DOHH2 (cell line): Measurements from ENCODE around the gene NTMT1.

Source experiments
- H3F3A ChIP-seq: fragments of 200-600 bp; sonication (generic), shearing (Covaris generic); 2 replicates; pipeline ENCODE4 v1.6.0; 2016; ENCODE audit warnings: antibody characterized with exemption, mild to moderate bottlenecking; ENCODE audit not compliant: control insufficient read depth, insufficient read depth
- H3K27ac ChIP-seq: fragments of 200-600 bp; sonication (generic); 2 replicates; pipeline ENCODE4 v1.5.1; 2014; ENCODE audit warnings: low read depth, mild to moderate bottlenecking, low read length, moderate library complexity
- H3K27me3 ChIP-seq: fragments of 200-600 bp; sonication (generic); 2 replicates; pipeline ENCODE4 v1.6.1; 2014; ENCODE audit warnings: mild to moderate bottlenecking, low read length, mixed read lengths; ENCODE audit not compliant: control insufficient read depth
- H3K36me3 ChIP-seq: fragments of 200-600 bp; sonication (generic); 2 replicates; pipeline ENCODE4 v1.6.1; 2014; ENCODE audit warnings: mild to moderate bottlenecking, low read length, moderate library complexity, mixed read lengths; ENCODE audit not compliant: control insufficient read depth
- H3K4me1 ChIP-seq: fragments of 200-600 bp; sonication (generic); 2 replicates; pipeline ENCODE4 v1.6.1; 2014; ENCODE audit warnings: mild to moderate bottlenecking, low read length, mixed read lengths; ENCODE audit not compliant: control insufficient read depth
- H3K4me2 ChIP-seq: fragments of 200-600 bp; sonication (generic); 2 replicates; pipeline ENCODE4 v1.6.0; 2014; ENCODE audit warnings: mild to moderate bottlenecking, low read length, moderate library complexity
- H3K4me3 ChIP-seq: fragments of 200-600 bp; sonication (generic); 2 replicates; pipeline ENCODE4 v1.5.1; 2014; ENCODE audit warnings: mild to moderate bottlenecking, low read length, mixed read lengths
- H3K79me2 ChIP-seq: fragments of 200-600 bp; sonication (generic); 2 replicates; pipeline ENCODE4 v1.6.1; 2014; ENCODE audit warnings: mild to moderate bottlenecking, low read length, mixed read lengths; ENCODE audit not compliant: control insufficient read depth
- H3K9me2 ChIP-seq: fragments of 200-600 bp; sonication (generic); replicated peaks from 2 replicates; pipeline ENCODE4 v1.6.1; 2014; ENCODE audit warnings: mild to moderate bottlenecking, low read length, mixed read lengths; ENCODE audit not compliant: control insufficient read depth
- H3K9me3 ChIP-seq: fragments of 200-600 bp; sonication (generic); 2 replicates; pipeline ENCODE4 v1.6.1; 2014; ENCODE audit warnings: antibody characterized with exemption, low read length, mixed read lengths; ENCODE audit not compliant: control insufficient read depth, insufficient read depth
- H4K20me1 ChIP-seq: fragments of 200-600 bp; sonication (generic); 2 replicates; pipeline ENCODE4 v1.6.0; 2014; ENCODE audit warnings: low read depth, mild to moderate bottlenecking, antibody characterized with exemption, low read length, moderate library complexity; ENCODE audit not compliant: control insufficient read depth, insufficient read depth
- EZH2phosphoT487 ChIP-seq: fragments of 200-600 bp; sonication (generic); IDR thresholded peaks from 2 replicates; pipeline ENCODE4 v1.6.1; 2017; ENCODE audit warnings: borderline replicate concordance, mild to moderate bottlenecking, antibody characterized with exemption, low read length, moderate library complexity, mixed read lengths
- TF ChIP-seq, protein P1 (sequence below): fragments of 200-600 bp; sonication (generic); IDR thresholded peaks from one replicate; pipeline ENCODE4 v1.5.1; 2014; ENCODE audit warnings: antibody characterized with exemption, mild to moderate bottlenecking, low read depth, low read length; ENCODE audit not compliant: poor library complexity, severe bottlenecking

Gene NTMT1

GRCh38 chr9:129595311-129595741 is 30.6 kb upstream of the NTMT1 start:
- no peak for TF ChIP-seq EZH2phosphoT487
- TF ChIP-seq, protein P1, sequence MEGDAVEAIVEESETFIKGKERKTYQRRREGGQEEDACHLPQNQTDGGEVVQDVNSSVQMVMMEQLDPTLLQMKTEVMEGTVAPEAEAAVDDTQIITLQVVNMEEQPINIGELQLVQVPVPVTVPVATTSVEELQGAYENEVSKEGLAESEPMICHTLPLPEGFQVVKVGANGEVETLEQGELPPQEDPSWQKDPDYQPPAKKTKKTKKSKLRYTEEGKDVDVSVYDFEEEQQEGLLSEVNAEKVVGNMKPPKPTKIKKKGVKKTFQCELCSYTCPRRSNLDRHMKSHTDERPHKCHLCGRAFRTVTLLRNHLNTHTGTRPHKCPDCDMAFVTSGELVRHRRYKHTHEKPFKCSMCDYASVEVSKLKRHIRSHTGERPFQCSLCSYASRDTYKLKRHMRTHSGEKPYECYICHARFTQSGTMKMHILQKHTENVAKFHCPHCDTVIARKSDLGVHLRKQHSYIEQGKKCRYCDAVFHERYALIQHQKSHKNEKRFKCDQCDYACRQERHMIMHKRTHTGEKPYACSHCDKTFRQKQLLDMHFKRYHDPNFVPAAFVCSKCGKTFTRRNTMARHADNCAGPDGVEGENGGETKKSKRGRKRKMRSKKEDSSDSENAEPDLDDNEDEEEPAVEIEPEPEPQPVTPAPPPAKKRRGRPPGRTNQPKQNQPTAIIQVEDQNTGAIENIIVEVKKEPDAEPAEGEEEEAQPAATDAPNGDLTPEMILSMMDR: no peak
- Histone ChIP-seq H3F3A (no peaks in the 10 kb centered on the region), H3K9me2 (no peaks in the 10 kb centered on the region), H3K27ac (no peak overlapping the region), H3K4me3 (no peak overlapping the region), H3K27me3 (peaks cover 34% of the 10 kb centered on the region), H3K36me3 (no peaks in the 10 kb centered on the region), H3K79me2 (no peaks in the 10 kb centered on the region), H4K20me1 (no peaks in the 10 kb centered on the region), H3K4me1 (peaks cover 4% of the 10 kb centered on the region), H3K9me3 (no peaks in the 10 kb centered on the region), H3K4me2 (no peak overlapping the region)

GRCh38 chr9:129595903-129596540 is 29.9 kb upstream of the NTMT1 start:
- Histone ChIP-seq H3K27me3 (peaks cover 38% of the 10 kb centered on the region), H3K9me3 (no peaks in the 10 kb centered on the region), H3K4me1 (peaks cover 4% of the 10 kb centered on the region), H3F3A (no peaks in the 10 kb centered on the region), H3K4me2 (no peak overlapping the region), H3K27ac (no peak overlapping the region), H3K4me3 (no peak overlapping the region), H3K9me2 (no peaks in the 10 kb centered on the region), H3K36me3 (no peaks in the 10 kb centered on the region), H4K20me1 (no peaks in the 10 kb centered on the region), H3K79me2 (no peaks in the 10 kb centered on the region)
- no peak for TF ChIP-seq EZH2phosphoT487
- TF ChIP-seq, protein P1: no peak

DNA sequence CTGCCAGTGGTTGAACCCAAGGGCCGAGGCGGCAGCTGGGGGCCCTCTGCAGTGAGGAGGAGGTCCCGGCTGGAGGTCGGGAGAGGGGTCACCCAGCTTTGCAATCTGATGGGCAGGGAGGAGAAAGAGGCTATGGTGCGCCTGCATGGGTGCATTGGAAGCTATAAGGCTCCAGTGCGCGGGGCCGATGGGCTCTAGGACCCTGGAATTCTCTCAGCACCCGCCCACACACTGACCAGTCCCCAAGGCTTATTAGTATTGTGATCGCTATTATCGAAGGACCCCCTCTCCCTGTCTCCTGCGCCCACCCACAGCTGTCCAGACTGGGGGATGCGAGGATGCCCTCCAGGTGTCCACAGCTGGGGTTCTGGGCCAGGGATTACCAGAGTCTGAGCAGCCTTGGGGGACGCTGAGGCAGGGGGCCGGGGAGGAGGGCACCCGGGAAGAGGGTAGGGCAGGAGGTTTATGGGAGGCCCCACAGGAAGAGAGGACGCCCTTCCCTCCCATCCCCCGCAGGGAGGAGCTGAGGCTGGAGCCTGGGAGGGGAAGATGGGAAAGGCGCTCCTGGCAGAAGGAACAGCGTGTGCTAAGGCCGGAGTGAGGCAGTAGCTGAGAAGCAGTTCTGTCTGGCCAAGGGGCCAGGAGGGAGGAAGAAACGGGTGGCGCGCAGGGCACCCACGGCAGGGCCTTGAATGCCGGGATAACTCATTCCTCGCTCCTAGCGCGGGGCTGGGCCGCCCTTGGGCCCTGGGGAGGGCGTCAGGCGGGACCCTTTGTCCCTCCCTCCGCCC is 29.2 kb upstream of the NTMT1 start:
- peaks cover 4% of the 10 kb centered on the region for H3K4me1 ChIP-seq
- H3K36me3 ChIP-seq: no peaks in the 10 kb centered on the region
- H3K9me3 ChIP-seq: no peaks in the 10 kb centered on the region
- H3K79me2 ChIP-seq: no peaks in the 10 kb centered on the region
- H3K4me2 ChIP-seq: no peak overlapping the region
- H3K27me3 ChIP-seq: peaks cover 38% of the 10 kb centered on the region
- no peaks in the 10 kb centered on the region for H3K9me2 ChIP-seq
- H4K20me1 ChIP-seq: no peaks in the 10 kb centered on the region
- H3F3A ChIP-seq: no peaks in the 10 kb centered on the region
- H3K27ac ChIP-seq: no peak overlapping the region
- no peak for TF ChIP-seq EZH2phosphoT487
- TF ChIP-seq, protein P1: no peak
- H3K4me3 ChIP-seq: no peak overlapping the region
